ENCODE data around the gene NXPH1.

The NXPH1 gene

DNA sequence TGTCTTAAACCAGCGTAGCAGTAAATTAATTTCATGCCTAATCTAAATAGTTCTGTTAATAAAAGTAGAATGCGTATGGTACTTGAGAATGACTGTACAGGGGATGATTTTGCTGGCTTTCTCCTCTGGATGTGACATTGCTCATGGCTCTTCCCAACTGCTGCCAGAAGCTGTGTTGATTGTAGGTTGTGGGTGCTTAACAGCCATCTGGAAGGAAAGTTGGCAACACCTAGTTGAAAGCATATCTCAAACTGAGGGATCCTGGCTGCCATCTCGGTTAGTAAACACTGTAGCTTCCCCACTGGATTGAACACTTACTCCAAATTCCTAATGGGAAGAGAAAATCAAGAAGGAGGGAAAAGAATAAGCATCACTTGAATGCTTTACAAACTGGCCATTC is 130.9 kb downstream of the NXPH1 start:
- TF ChIP-seq, protein P1, sequence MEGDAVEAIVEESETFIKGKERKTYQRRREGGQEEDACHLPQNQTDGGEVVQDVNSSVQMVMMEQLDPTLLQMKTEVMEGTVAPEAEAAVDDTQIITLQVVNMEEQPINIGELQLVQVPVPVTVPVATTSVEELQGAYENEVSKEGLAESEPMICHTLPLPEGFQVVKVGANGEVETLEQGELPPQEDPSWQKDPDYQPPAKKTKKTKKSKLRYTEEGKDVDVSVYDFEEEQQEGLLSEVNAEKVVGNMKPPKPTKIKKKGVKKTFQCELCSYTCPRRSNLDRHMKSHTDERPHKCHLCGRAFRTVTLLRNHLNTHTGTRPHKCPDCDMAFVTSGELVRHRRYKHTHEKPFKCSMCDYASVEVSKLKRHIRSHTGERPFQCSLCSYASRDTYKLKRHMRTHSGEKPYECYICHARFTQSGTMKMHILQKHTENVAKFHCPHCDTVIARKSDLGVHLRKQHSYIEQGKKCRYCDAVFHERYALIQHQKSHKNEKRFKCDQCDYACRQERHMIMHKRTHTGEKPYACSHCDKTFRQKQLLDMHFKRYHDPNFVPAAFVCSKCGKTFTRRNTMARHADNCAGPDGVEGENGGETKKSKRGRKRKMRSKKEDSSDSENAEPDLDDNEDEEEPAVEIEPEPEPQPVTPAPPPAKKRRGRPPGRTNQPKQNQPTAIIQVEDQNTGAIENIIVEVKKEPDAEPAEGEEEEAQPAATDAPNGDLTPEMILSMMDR (IDR thresholded peaks at IDR 0.05), result no peak
- H3K27ac ChIP-seq, result no peak overlapping the region
- no peak for DNase-seq (ENCODE audit: low spot score)

DNA sequence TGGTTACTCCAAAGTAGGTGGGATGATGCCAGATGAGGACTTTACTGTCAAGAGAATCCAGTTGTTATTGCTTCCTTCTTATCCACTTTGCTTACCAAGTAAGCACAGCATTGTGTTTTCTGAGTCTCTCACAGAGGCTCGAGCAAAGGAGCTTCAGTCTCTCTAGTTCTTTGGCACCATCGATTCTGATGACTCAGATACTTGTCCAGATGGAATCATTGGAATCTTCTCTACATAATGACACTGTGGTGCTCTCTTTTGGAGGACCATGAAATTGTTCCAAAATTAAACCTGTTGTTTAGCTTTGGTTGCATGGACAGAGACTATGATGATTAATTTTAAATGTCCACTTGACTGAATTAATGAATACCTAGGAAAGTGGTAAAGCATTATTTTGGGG is 132.6 kb downstream of the NXPH1 start:
- Histone ChIP-seq H3K4me3 (no peak overlapping the region), H3K27ac (no peak overlapping the region)
- no peak for DNase-seq (ENCODE audit: low spot score)
- TF ChIP-seq, protein P1 (IDR thresholded peaks at IDR 0.05), result no peak

More for the DNA sequence above, 130.9 kb downstream of the NXPH1 start:
- no peak overlapping the region for H3K4me3 ChIP-seq

DNA sequence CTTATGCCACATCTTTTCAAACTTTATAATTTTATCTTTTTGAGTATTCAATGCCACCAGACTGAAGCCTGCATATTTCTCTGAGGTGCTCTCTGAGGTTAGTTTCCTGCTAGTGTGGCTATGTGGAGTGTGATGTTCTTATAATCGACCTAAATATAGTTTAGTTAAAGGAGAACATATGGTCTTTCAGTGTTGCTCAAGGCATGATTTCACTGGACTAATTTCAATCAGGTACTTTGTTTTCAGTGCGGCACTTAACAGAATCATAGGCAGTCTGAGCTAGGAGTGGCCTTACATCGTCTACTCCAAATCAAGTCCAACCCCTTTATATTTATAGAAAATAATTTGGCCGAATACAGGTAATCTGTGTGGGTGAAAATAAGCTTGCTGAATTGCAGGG is 134.2 kb downstream of the NXPH1 start:
- Histone ChIP-seq H3K4me3 (no peak overlapping the region), H3K27ac (no peak overlapping the region)
- TF ChIP-seq, protein P1 (IDR thresholded peaks at IDR 0.05), result no peak
- DNase-seq (ENCODE audit: low spot score), result no peak

DNA sequence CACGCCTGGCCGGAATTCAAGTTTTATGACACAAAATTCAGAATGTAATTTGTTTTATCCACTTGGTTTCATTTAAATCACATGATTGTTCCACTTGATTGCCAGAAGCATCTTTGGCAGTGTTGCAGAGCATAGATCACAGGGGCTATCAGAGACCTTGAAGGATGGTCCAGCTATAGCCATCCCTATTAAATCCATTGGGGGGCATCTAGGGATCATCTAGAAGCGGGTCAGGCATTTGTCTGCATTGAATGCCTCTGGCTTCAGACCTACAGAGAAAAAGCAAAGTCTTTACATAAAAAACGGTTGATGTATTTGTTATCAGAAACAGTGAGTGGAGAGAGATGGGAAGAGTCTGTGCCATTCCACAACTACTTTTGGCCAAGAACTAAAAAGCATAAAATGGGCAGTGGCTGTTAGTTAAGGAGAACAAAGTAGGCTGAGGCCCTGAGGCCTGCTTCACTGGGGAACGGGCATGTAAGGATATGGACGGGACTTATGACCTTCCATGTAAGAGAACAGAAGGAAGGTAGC is 146.3 kb downstream of the NXPH1 start:
- no peak for DNase-seq (ENCODE audit: low spot score)
- Histone ChIP-seq H3K27ac (no peak overlapping the region), H3K4me3 (no peak overlapping the region)
- TF ChIP-seq, protein P1 (IDR thresholded peaks at IDR 0.05), result no peak

DNA sequence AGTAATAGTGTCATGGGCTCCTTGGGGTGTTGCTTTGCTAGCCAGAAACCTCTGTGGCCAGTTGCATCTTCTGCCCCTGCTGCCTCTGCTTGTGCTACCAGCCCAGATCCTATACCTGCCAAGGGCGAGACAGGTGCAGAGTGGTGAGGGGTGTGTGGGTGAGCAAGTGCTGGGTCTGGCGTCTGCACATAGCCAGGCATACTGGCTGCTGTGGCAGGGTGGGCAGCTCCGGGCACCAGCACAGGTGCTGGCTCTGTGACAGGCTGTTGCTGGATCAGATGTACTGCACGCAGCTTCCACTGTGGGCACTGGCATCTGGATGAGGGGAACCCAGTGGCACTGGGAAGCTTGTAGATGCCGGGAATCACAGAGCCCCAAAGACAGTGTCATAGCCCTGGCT is 148.4 kb downstream of the NXPH1 start:
- TF ChIP-seq, protein P1 (IDR thresholded peaks at IDR 0.05), result no peak
- H3K4me3 ChIP-seq, result no peak overlapping the region
- H3K27ac ChIP-seq, result no peak overlapping the region
- DNase-seq (ENCODE audit: low spot score), result no peak

DNA sequence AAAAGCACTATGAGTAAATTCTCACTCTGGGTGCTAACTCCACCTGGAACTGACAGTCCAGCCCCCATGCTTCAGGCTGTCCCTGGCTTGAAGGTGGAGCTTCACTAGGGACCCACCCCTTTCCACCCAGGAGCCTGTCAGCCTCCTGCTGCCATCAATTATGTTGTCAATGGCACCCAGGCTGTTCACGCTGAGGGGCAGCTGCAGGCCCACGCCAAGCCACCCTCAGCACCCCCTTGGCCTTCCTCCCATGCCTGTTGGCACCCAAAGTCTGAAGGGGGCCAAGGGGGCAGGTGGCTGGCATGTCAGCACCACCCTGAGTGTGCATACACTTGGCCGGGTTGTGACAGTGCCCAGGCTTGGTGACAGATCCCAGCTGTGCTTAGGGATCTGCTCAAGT is 149.3 kb downstream of the NXPH1 start:
- no peak overlapping the region for H3K27ac ChIP-seq
- TF ChIP-seq, protein P1 (IDR thresholded peaks at IDR 0.05), result no peak
- no peak for DNase-seq (ENCODE audit: low spot score)
- no peak overlapping the region for H3K4me3 ChIP-seq

DNA sequence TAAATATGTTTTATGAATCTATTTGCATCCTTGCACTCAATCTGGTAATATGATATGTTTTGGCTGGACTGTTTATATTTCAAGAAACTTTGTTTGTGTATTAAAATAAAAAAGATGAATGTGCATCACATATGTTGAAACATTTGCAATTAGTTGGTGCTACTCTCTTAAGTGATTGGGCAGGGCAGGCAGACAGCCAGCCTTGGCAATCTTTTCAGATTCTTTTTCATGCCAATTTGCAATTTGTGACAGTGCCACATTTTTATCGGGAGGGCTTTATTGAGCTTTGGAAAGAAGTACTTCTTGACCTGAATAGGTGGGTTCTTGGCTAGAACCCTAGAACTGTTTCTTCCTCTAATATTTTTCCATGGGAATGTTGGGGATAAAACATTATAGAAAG is 152.2 kb downstream of the NXPH1 start:
- no peak overlapping the region for H3K4me3 ChIP-seq
- TF ChIP-seq, protein P1 (IDR thresholded peaks at IDR 0.05), result no peak
- no peak overlapping the region for H3K27ac ChIP-seq
- DNase-seq (ENCODE audit: low spot score), result no peak
